ENCODE results near the gene ADGRB3. TPM values are rescaled to one million over a fixed set of nuclear protein-coding genes. Genes with fewer than 3 reads are reported as not detected.
"Not testable (repeated sequence)": the region's sequence is repeated elsewhere in the genome, so short reads cannot be mapped to it uniquely, and the experiment has no call there.

ADGRB3 gene
- total RNA-seq, 1 experiment from 2014 or later = 3.2 TPM

DNA sequence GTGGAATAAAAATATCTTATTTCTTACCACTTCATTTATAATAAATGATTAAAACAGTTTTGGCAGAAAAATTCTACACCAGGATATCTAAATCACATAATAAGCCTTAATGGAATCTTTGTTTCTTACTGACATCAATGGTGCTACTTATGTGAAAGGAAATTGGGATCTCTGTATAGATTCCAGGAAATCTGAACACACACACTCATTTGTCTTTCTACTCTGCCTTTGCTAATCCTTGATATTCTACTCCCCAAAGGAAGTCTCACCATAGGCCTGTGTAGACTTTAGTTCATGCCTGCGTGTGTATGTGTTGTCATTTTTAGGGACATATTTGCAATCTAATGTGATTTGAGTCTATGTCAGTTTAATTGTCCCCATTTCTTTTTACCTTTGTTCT is 7.9 kb downstream of the ADGRB3 start:
- no peak for DNase-seq (ENCODE audit: extremely low read depth, low read depth)

DNA sequence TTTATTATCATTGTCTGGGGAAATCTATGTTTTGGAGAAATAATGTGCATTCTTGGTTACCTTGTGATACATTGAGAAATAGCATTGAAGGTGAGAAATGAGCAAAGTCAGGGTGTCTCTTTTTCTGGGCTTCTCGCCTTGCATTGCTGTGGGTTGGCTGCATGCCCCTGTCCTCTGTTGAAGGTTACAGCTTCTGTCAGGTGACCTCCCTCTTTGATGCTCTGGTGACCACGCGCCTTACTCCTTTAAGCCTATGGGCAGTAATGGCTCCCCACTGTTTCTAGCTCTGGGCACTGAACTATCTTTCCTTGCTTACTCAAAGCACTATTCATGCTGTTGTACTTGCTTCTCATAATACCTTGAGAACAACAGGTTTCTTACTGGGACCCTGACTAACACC is 14.6 kb downstream of the ADGRB3 start:
- DNase-seq (ENCODE audit: extremely low read depth, low read depth) = no peak

DNA sequence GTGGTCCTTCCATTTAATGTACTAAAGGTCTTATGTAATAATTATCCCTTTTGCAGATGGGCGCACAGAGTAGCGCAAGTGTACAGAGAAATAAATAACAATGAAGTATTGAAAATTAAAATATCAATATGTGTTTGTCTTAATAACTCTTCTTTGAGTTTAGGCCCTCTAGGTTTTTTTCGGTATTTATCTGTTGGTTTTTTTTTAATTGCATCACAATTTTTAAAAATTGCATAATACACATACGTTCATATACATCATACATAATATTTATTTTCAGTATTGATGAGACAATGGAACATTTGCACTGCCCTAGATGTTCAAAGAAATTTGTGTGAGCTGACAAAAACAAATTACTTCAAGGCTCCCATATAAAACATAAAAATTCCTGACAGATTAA is 15.1 kb downstream of the ADGRB3 start:
- no peak for DNase-seq (ENCODE audit: extremely low read depth, low read depth)

DNA sequence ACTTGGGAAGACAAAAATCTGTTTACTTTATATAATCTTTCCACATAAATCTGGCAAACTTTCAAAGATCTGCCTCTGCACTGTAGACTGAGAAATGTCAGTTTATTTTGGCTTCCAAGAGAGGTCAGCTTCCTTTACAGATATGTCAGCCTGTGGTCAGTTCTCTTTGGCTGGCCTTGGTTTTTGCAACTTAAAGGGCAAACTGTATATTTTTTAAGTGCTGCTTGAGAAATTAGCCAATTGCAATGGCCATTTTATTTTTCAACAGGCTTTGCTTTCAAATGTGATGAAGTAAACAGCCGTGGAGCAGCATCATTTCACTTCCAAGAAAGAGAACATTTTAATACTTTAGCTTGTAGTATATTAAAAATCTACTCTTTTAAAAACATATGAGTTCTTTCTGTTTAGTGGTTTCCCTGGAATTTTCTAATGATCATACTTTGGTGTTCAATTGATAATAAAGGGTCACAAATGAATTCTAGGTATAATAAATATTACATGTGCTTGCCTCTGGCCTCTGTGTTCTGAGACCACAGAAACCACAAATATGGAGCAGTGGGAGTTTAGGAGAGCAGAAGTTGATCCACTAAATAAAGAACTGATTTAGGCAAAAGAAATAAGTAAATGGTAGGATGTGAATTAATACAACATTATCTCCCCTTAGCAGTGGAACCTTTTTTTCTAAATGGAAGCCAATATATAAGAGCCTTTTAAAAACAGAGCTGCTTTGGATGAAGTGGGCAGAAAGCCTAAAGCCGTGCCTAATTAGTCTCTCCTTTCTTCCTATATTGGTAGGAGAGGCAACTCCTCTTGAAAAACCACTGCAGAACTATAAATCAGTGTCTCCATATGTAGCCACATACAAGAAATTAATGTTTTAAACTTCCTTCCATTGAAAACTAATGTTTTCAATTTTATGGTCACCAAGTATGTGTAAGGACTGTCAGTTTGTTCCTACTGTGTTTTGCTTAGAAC is 16.2 kb downstream of the ADGRB3 start:
- no peak for DNase-seq (ENCODE audit: extremely low read depth, low read depth)

DNA sequence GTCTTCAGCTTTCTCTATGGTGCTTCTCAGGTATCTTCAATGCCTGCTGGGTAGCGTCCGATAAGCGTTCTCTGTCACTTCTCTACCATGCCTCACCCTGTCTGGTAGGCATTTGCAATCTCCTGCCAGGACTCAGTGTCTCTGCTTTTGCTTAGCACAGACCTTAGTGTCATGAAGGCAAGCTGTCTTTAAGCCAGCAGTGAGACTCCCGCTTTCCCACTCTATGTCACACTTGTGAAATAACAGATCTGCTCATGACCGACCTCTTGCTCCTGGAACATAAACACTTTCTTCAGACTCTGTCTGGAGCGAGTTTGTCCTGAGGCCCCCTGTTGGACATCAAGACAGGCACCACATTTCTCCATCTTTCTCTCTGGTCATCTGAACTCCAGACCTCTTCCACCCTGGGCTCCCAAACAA is 17.0 kb downstream of the ADGRB3 start:
- DNase-seq (ENCODE audit: extremely low read depth, low read depth) = peak; percentile 45

DNA sequence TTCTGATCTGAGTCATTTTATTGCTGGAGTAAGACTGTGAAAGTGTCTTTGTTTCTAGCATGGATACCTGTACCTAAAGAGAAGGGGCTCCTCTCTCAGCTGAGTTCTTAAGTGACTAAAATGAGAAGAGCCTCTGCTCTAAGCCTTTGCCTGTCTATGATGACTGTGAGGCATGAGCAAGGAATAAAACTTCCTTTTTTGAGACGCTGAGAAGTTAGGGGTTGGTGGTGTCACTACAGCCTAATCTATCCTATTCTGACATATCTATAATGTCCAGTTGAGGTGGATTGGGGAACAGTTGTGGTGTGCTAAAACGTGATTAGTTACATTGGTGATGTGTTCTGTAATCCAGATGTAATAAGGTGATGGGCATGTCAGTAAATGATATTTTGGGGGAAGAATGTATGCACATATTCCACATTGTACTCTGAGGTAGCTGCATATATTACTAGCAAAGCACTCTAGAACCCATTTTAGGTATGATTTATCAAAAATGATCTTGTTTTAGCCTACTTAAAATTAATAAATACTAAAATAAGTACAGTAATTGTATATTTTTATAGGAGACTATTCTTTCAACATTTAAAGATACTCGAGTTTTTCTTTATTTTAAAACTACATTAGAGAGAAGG is 18.1 kb downstream of the ADGRB3 start:
- no peak for DNase-seq (ENCODE audit: extremely low read depth, low read depth)

DNA sequence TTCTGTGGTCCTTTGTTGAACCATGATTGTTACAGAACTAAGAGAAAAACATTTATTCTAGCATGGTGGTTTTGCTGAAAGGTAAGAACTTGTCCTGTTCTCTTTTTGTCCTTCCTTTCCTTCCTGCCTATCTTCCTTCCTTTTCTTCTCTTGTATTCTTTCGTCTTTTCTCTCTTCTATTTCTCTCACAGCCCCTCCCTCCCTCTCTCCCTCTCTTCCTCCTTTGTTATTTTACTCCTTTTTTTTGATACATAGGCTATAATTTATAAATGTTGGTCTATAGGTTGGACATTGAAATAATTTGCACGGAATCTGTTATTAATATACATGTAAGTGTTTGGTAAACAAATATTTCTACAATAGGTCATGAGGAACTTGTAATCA is 18.6 kb downstream of the ADGRB3 start:
- no peak for DNase-seq (ENCODE audit: extremely low read depth, low read depth)

DNA sequence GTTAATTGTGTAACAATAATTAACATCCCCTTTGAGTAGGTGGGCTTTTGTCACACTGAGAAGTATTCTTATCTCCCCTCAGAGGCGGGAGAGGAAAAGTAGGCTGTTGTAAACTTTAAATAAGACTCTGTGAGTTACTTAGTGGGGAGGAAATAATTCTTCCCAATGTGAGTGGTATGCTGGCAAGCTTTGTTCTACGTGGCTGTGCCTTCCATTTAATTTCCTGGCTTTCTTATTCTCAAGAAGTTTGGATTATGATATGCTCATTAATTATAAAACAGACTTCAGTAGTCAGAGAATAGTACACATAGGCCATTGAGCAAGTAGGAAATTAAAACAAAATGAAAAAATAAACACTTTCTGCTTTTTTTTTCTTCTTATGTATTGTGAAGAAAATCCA is 19.1 kb downstream of the ADGRB3 start:
- no peak for DNase-seq (ENCODE audit: extremely low read depth, low read depth)

DNA sequence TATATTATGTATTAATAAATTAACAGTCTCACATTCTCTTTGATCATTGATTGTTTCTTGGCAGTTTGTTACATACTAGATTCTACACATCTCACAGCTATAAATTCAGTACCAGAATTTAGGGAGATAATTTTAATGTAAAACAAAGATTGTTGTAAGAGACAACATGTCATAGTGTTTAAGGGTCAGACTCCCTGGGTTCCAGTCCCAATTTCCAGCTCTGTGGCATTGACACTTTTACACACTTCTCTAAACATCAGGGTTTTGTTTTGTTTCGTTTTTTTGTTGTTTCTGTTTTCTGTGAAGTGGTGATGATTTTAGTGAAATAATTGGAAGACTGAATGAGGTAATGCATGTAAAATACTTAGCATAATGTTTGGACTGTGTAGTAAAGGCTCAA is 19.9 kb downstream of the ADGRB3 start:
- DNase-seq (ENCODE audit: extremely low read depth, low read depth) = no peak

DNA sequence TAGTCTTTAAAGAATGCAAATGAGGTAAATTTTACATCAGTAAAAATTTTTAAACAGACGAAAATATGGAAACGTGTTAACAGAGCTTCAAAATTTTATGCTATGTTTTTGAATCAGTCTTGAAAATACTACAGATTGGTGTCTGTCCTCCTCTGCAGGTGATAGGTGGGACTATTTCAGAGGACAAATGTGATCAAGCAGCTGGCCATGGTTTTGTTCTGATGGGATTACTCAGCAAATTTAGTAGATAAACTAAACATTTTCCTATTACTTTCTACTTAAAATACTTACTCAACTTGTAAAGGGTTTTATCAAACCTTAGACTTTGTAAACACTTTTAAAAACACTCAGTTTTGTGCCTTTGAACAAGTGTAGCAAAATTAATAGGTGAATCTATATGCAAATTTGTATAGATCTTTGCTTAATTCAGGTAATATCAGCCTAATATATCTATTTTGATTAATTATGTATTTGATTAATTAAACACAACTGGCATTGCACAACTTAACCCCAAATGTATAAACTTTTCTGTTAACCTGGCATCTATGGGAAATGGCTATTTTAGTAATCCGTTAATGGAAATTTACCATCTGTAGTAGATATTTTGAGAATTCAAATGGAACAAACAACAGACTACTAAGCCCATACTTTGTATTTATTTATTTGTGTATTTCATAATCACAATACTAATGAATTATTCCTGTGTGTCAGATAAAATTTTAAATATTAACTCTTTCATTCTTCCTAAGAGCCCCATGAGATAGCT is 22.5 kb downstream of the ADGRB3 start:
- no peak for DNase-seq (ENCODE audit: extremely low read depth, low read depth)

DNA sequence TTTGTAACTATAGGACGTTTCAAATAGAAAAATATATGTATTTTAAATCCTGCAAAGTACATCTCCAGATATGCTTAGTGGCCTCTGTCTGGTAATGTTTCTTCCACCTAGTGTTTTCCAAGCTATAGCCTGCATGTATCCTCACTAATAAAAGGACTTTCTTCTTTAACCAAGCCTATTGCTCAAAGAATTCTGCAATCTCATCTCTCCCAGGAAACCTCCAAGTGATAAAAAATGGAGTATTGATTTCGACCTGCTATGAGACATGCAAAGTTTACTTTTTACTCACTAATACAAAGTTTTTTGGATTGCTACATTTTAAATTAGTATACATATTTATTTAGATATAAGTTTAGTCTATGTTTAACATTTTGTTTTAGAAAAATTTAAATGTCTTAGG is 23.3 kb downstream of the ADGRB3 start:
- no peak for DNase-seq (ENCODE audit: extremely low read depth, low read depth)

DNA sequence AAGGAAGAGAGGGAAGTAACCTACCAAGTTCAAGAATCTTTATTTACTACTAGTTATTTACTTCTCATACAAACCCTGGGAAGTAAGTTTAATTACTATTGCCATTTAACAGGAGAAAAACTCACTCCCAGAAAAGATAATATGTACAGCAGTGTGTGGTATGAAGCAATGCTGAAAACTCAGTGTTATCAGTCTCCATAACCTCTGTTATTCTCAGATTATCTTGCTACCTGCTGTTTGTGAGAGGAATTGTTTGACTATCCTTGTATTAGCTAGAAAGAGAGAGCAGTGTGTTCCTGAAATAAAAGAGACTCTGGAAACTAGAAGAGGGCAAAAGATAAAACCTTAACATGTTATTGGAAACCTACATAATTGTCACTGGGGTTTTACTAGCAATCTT is 38.2 kb downstream of the ADGRB3 start:
- DNase-seq (ENCODE audit: extremely low read depth, low read depth) = no peak

DNA sequence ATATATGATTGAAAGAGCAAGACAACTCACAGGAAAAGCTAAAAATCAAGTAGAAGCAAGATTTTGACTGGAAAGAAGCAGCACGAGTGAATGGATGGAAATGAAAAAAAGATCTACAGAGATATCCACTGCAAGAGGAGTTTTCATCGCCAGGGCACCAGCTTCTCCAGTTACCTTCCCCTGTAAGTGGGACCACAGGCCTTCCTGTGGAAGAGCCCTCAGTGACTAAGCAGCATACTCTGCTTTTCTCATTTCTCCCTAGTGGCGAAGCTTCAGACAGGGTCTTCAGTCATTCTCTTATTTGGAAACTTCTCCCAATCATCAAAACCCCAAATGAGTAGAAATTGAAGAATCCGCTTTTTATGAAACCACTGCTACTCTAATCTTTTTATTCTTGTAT is 40.5 kb downstream of the ADGRB3 start:
- DNase-seq (ENCODE audit: extremely low read depth, low read depth) = no peak

DNA sequence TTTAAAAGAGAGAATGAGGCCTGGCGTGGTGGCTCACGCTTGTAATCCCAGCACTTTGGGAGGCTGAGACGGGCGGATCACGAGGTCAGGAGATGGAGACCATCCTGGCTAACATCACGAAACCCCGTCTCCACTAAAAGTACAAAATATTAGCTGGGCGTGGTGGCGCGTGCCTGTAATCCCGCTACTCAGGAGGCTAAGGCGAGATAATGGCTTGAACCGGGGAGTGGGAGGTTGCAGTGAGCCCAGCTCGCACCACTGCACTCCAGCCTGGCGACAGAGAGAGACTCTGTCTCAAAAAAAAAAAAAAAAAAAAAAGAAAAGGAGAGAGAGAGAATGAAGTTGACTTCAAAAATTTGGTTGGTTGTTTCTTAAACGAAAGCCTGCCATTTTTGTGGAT is 41.0 kb downstream of the ADGRB3 start:
- DNase-seq (ENCODE audit: extremely low read depth, low read depth) = not testable (repeated sequence)

DNA sequence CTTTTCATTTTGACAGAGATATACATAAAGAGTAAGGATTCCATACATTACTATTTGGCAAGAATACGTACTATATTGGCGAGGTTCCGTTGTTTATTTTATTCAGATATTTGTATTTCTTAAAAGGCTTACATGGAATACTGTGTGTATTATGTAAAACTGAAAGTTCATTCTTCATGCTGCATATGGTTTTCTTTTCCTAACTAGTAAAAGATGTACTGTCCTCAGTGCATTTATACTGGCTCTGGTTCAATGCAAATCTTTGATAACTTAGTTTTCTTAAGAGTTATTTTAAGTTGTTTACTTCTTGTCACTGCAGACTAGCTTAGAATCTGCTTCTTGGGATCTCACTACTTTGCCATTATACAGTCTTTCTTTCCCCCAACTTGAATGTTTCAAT is 42.0 kb downstream of the ADGRB3 start:
- no peak for DNase-seq (ENCODE audit: extremely low read depth, low read depth)

DNA sequence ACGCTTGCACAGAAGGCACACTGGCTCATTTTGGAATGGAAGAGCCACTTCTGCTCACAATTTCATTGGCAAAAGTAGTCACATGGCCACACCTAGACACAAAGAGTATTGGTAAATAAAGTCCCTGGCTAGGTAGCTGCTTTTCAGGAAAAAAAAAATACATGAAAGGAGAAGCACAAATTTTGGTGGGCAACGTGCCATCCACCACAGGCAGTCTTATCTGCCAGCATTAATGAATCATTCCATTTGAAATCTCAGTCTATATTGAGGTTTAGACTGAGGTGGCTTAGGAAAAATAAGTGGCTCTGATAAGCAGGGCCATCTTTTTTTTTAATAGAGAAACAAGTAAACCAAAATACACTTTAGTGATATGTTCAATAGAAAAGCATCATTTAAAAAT is 44.3 kb downstream of the ADGRB3 start:
- no peak for DNase-seq (ENCODE audit: extremely low read depth, low read depth)

DNA sequence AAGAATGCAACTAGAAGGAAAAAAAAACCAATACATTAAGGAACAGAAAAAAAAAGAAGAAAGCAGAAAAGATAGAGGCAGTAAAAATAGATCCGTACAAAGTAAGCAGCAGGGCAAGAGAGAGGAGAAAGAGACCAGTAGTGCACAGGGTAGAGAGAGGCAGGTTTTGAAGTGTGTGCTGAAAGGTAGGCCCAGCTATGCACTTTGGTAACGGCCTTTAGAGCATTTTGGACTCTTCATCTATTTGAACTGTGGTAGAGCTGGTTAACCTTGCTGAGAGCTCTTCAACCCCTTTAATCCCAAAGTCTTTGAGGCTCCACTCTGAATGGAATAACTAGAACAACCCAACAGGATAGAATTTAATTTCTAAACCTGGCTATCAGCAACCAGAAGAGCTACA is 45.2 kb downstream of the ADGRB3 start:
- DNase-seq (ENCODE audit: extremely low read depth, low read depth) = no peak

DNA sequence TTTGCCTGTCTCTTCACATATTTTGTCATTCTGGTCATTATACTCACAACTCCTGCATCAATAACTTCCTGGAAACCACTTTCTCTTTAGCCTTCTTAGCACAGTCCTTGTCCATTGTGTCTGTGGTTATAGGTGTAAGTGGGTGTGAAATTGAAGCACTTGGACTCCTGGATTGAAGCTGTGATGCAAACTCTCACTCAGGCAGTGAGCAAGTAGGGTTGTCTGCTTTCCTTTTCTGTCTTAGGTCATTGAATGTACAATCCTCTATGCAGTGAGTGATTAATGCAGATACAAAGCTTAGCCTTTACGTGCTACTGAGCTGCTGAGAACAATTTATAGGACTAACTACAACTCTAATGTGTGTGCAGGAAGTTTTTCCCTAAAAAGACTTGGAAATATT is 54.8 kb downstream of the ADGRB3 start:
- no peak for DNase-seq (ENCODE audit: extremely low read depth, low read depth)

DNA sequence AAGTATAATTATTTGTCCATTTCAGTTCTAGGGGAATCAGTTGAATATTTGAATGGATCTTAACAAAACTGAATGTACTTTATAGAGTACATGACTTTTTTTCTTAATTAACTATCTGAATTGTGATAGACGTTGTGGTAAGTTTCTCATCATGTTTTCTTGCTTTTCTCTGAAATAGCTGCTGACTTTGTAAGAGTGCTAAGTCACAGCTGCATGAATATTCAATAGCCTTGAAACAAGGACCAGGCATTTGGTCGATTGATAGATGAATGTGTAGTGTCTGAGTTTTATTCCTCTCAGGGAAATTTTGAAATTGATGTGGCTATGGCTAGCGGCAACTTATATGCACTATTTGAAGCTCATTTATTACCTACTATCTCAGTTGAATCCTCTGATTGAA is 56.0 kb downstream of the ADGRB3 start:
- no peak for DNase-seq (ENCODE audit: extremely low read depth, low read depth)

DNA sequence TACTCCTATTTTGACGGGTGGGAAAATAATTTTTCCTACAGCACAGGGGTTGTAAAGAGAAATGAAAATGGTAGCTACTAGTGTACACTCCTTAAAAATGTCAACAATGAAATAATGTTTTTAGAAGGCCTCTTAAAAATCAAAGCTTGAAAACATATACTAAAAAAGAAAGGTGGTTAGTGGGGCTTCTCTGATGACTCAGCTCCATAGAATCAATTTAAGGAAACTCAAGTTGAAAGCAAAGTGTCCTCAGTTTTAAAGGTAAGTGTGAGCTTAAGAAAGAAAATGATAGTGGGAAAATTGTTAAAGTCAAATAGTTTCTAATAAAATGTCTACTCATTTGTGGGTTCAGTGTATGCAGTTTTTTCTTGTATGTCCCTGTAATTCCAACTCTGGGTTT is 58.2 kb downstream of the ADGRB3 start:
- no peak for DNase-seq (ENCODE audit: extremely low read depth, low read depth)

DNA sequence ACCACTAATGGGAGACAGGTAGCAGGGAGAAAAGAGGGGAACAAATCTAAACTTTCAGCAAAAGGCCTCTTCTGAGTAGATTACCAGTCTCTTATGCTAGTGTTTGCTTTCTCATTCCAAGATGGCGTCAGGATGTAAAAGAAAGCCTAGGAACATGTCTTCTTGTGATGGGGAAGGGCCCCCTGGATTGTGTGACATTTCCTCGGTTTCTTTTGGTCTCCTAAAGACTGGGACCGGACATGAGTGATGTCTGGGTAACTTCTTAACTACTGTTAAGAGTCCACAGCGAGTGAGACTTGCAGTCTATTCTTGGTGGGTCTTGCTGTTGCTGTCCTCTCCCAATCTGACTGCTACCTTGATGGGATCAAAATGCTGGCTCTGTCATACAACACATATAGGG is 60.3 kb downstream of the ADGRB3 start:
- no peak for DNase-seq (ENCODE audit: extremely low read depth, low read depth)

DNA sequence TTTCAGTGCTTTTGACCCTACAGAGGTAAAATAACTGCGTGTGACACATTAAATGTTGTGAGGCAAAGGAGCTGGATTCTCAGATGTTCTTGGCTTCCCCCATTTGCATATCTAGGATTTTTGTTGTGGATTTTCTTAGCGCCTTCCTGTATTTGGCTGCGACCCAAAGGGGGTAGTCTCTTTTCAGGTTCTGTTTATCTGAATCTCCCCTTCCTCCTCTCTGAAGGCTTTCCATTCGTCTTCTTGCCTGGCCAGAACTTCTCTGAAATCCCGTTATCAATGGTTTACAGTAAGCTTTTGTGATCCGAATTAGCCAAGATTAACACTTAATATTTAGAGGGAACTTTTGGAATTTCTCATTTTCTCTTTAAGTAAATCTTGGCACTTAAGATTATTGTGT is 60.8 kb downstream of the ADGRB3 start:
- DNase-seq (ENCODE audit: extremely low read depth, low read depth) = no peak
